ENCODE data around the gene CLDN24.
A peak's percentile ranks its signal among the peaks of the same experiment; 100 is the strongest.

The CLDN24 gene

GRCh38 chr4:183322326-183322725 lies at the start of gene CLDN24:
Gene CLDN24, minus strand, starts transcription at chr4:183322426. Its CDS starts 0 bp downstream, at chr4:183322426.
- DNase-seq (ENCODE audit: extremely low read depth in 1 of 2, low read depth in 1 of 2): no peak

- no peak for DNase-seq (ENCODE audit: extremely low read depth in 1 of 2, low read depth in 1 of 2)
Observed at GRCh38 chr4:183370786-183371185, 48.6 kb upstream of the CLDN24 start.

- no peak for DNase-seq (ENCODE audit: extremely low read depth in 1 of 2, low read depth in 1 of 2)
Observed at GRCh38 chr4:183369073-183369472, 46.8 kb upstream of the CLDN24 start.

GRCh38 chr4:183366206-183366835 lies 44.1 kb upstream of the CLDN24 start:
- DNase-seq (ENCODE audit: extremely low read depth in 1 of 2, low read depth in 1 of 2): no peak

GRCh38 chr4:183364025-183364424 lies 41.8 kb upstream of the CLDN24 start:
- DNase-seq (ENCODE audit: extremely low read depth in 1 of 2, low read depth in 1 of 2): no peak

GRCh38 chr4:183362916-183363542 lies 40.8 kb upstream of the CLDN24 start:
- DNase-seq (ENCODE audit: extremely low read depth in 1 of 2, low read depth in 1 of 2): no peak

GRCh38 chr4:183362036-183362435 lies 39.8 kb upstream of the CLDN24 start:
- no peak for DNase-seq (ENCODE audit: extremely low read depth in 1 of 2, low read depth in 1 of 2)

- DNase-seq (ENCODE audit: extremely low read depth in 1 of 2, low read depth in 1 of 2): no peak
Observed at GRCh38 chr4:183360161-183360919, 38.1 kb upstream of the CLDN24 start.

GRCh38 chr4:183358215-183358755 lies 36.1 kb upstream of the CLDN24 start:
- DNase-seq (ENCODE audit: extremely low read depth in 1 of 2, low read depth in 1 of 2): no peak

GRCh38 chr4:183356931-183357675 lies 34.9 kb upstream of the CLDN24 start:
- no peak for DNase-seq (ENCODE audit: extremely low read depth in 1 of 2, low read depth in 1 of 2)

- DNase-seq (ENCODE audit: extremely low read depth in 1 of 2, low read depth in 1 of 2): no peak
Observed at GRCh38 chr4:183356173-183356830, 34.1 kb upstream of the CLDN24 start.

- no peak for DNase-seq (ENCODE audit: extremely low read depth in 1 of 2, low read depth in 1 of 2)
Observed at GRCh38 chr4:183355405-183355804, 33.2 kb upstream of the CLDN24 start.

- DNase-seq (ENCODE audit: extremely low read depth in 1 of 2, low read depth in 1 of 2): no peak
Observed at GRCh38 chr4:183354219-183354618, 32.0 kb upstream of the CLDN24 start.

GRCh38 chr4:183353557-183353956 lies 31.3 kb upstream of the CLDN24 start:
- DNase-seq (ENCODE audit: extremely low read depth in 1 of 2, low read depth in 1 of 2): no peak

GRCh38 chr4:183352546-183352945 lies 30.3 kb upstream of the CLDN24 start:
- no peak for DNase-seq (ENCODE audit: extremely low read depth in 1 of 2, low read depth in 1 of 2)

GRCh38 chr4:183350317-183351071 lies 28.3 kb upstream of the CLDN24 start:
- no peak for DNase-seq (ENCODE audit: extremely low read depth in 1 of 2, low read depth in 1 of 2)

GRCh38 chr4:183349673-183350072 lies 27.4 kb upstream of the CLDN24 start:
- DNase-seq (ENCODE audit: extremely low read depth in 1 of 2, low read depth in 1 of 2): no peak

- DNase-seq (ENCODE audit: extremely low read depth in 1 of 2, low read depth in 1 of 2): peak; percentile 13 to 63
Observed at GRCh38 chr4:183348706-183349659, 26.8 kb upstream of the CLDN24 start.

GRCh38 chr4:183348136-183348535 lies 25.9 kb upstream of the CLDN24 start:
- DNase-seq (ENCODE audit: extremely low read depth in 1 of 2, low read depth in 1 of 2): no peak
